ENCODE measurements around the gene DNAI1.

DNAI1 gene

GRCh38 chr9:34565856-34566255 lies 107.3 kb downstream of the DNAI1 start:
- no peak for TF ChIP-seq FOXP2 (optimal IDR thresholded peaks at IDR 0.05; ENCODE audit: borderline replicate concordance, extremely low read depth, extremely low read length, insufficient read depth)
- no peak for TF ChIP-seq REST (IDR thresholded peaks at IDR 0.05; ENCODE audit: insufficient read depth in 1 of 2, low read depth in 2 of 2, low read length in 2 of 2)
- TF ChIP-seq POLR2AphosphoS5 (IDR thresholded peaks at IDR 0.05; ENCODE audit: low read depth, low read length): no peak
- no peak for TF ChIP-seq SIN3A (IDR thresholded peaks at IDR 0.05; ENCODE audit: borderline replicate concordance, insufficient read depth, low read length)
- no peak for TF ChIP-seq TAF1 (IDR thresholded peaks at IDR 0.05; ENCODE audit: borderline replicate concordance, insufficient read depth, low read length)

- TF ChIP-seq POLR2AphosphoS5 (IDR thresholded peaks at IDR 0.05; ENCODE audit: low read depth, low read length) (no peak), SIN3A (IDR thresholded peaks at IDR 0.05; ENCODE audit: borderline replicate concordance, insufficient read depth, low read length) (no peak), FOXP2 (optimal IDR thresholded peaks at IDR 0.05; ENCODE audit: borderline replicate concordance, extremely low read depth, extremely low read length, insufficient read depth) (no peak), REST (IDR thresholded peaks at IDR 0.05; ENCODE audit: insufficient read depth in 1 of 2, low read depth in 2 of 2, low read length in 2 of 2) (no peak), TAF1 (IDR thresholded peaks at IDR 0.05; ENCODE audit: borderline replicate concordance, insufficient read depth, low read length) (no peak)
Measured at GRCh38 chr9:34566322-34566721, 107.7 kb downstream of the DNAI1 start.

GRCh38 chr9:34566972-34567371 lies 108.4 kb downstream of the DNAI1 start:
- no peak for TF ChIP-seq REST (IDR thresholded peaks at IDR 0.05; ENCODE audit: insufficient read depth in 1 of 2, low read depth in 2 of 2, low read length in 2 of 2)
- TF ChIP-seq SIN3A (IDR thresholded peaks at IDR 0.05; ENCODE audit: borderline replicate concordance, insufficient read depth, low read length): no peak
- TF ChIP-seq TAF1 (IDR thresholded peaks at IDR 0.05; ENCODE audit: borderline replicate concordance, insufficient read depth, low read length): no peak
- TF ChIP-seq FOXP2 (optimal IDR thresholded peaks at IDR 0.05; ENCODE audit: borderline replicate concordance, extremely low read depth, extremely low read length, insufficient read depth): no peak
- TF ChIP-seq POLR2AphosphoS5 (IDR thresholded peaks at IDR 0.05; ENCODE audit: low read depth, low read length): no peak

GRCh38 chr9:34568133-34568532 lies 109.5 kb downstream of the DNAI1 start:
- no peak for TF ChIP-seq REST (IDR thresholded peaks at IDR 0.05; ENCODE audit: insufficient read depth in 1 of 2, low read depth in 2 of 2, low read length in 2 of 2)
- TF ChIP-seq TAF1 (IDR thresholded peaks at IDR 0.05; ENCODE audit: borderline replicate concordance, insufficient read depth, low read length): no peak
- TF ChIP-seq FOXP2 (optimal IDR thresholded peaks at IDR 0.05; ENCODE audit: borderline replicate concordance, extremely low read depth, extremely low read length, insufficient read depth): no peak
- no peak for TF ChIP-seq POLR2AphosphoS5 (IDR thresholded peaks at IDR 0.05; ENCODE audit: low read depth, low read length)
- TF ChIP-seq SIN3A (IDR thresholded peaks at IDR 0.05; ENCODE audit: borderline replicate concordance, insufficient read depth, low read length): no peak

- no peak for TF ChIP-seq TAF1 (IDR thresholded peaks at IDR 0.05; ENCODE audit: borderline replicate concordance, insufficient read depth, low read length)
Measured at GRCh38 chr9:34568774-34569173, 110.2 kb downstream of the DNAI1 start.

Data from PFSK-1 (cell line).